CD14-positive monocyte (primary cell): ENCODE results near the gene CENPT. TPM values are rescaled to one million over a fixed set of nuclear protein-coding genes. Genes with fewer than 3 reads are reported as not detected.

ENCODE experiments used
- DNase-seq, 3 donors: peaks; one replicate each; pipeline ENCODE4 v3.0.0-alpha.2; 2011 to 2022
- H2AFZ ChIP-seq: 2 replicates; pipeline ENCODE4 v1.6.0; 2012; ENCODE audit warnings: mild to moderate bottlenecking, low read depth, low read length, inconsistent platforms; ENCODE audit not compliant: insufficient read depth, poor library complexity, severe bottlenecking
- H3K27ac ChIP-seq, 2 donors: 1 replicate in 1 of 2; 2 replicates in 1 of 2; pipeline ENCODE4 v1.5.1; 2012 to 2013; ENCODE audit warnings: low read length in 2 of 2, control low read depth in 1 of 2, inconsistent platforms in 1 of 2, low read depth in 1 of 2, mild to moderate bottlenecking in 1 of 2
- H3K27me3 ChIP-seq, 2 donors: one replicate each; pipeline versions ENCODE4 v1.6.0 to v1.6.1; 2011 to 2013; ENCODE audit warnings: low read length in 2 of 2; ENCODE audit not compliant: control insufficient read depth in 2 of 2, insufficient read depth in 2 of 2
- H3K36me3 ChIP-seq, 2 donors: replicated peaks in 1 of 2; 1 replicate in 1 of 2; 2 replicates in 1 of 2; pipeline versions ENCODE4 v1.5.1 to v1.6.1; 2012 to 2013; ENCODE audit warnings: low read length in 2 of 2, control low read depth in 1 of 2, inconsistent platforms in 1 of 2, mild to moderate bottlenecking in 1 of 2; ENCODE audit not compliant: insufficient read depth in 2 of 2, control insufficient read depth in 1 of 2
- H3K4me1 ChIP-seq, 2 donors: 1 replicate in 1 of 2; 2 replicates in 1 of 2; pipeline versions ENCODE4 v1.5.1 to v1.6.1; 2012 to 2013; ENCODE audit warnings: low read length in 2 of 2, control low read depth in 1 of 2, inconsistent platforms in 1 of 2, mild to moderate bottlenecking in 1 of 2, moderate library complexity in 1 of 2; ENCODE audit not compliant: insufficient read depth in 2 of 2, control insufficient read depth in 1 of 2
- H3K4me2 ChIP-seq: replicated peaks from 2 replicates; pipeline ENCODE3; 2012; ENCODE audit warnings: low read length, moderate library complexity, mild to moderate bottlenecking; ENCODE audit not compliant: poor library complexity, severe bottlenecking; ENCODE audit errors: extremely low read depth
- H3K4me3 ChIP-seq, 3 experiments: fragments of 200-600 bp in 1 of 3; sonication (generic) in 1 of 3; replicated peaks in 1 of 3; 1 replicate in 2 of 3; 2 replicates in 1 of 3; pipeline ENCODE4 v1.5.1; 2011 to 2013; ENCODE audit warnings: low read length in 3 of 3, mild to moderate bottlenecking in 3 of 3, control low read depth in 2 of 3, low read depth in 2 of 3, inconsistent platforms in 1 of 3, moderate library complexity in 1 of 3
- H3K79me2 ChIP-seq: 2 replicates; pipeline ENCODE4 v1.6.0; 2012; ENCODE audit warnings: mild to moderate bottlenecking, control low read depth, inconsistent platforms, low read length, moderate library complexity; ENCODE audit not compliant: insufficient read depth
- H3K9ac ChIP-seq: 2 replicates; pipeline ENCODE4 v1.6.0; 2017; ENCODE audit warnings: low read length, mild to moderate bottlenecking; ENCODE audit not compliant: insufficient read depth, poor library complexity, severe bottlenecking
- H3K9me3 ChIP-seq, 2 donors: replicated peaks in 1 of 2; 1 replicate in 1 of 2; 2 replicates in 1 of 2; pipeline versions ENCODE4 v1.5.1 to v1.6.1; 2012 to 2013; ENCODE audit warnings: low read length in 2 of 2, control low read depth in 1 of 2; ENCODE audit not compliant: control insufficient read depth in 1 of 2, insufficient read depth in 1 of 2
- H4K20me1 ChIP-seq: 2 replicates; pipeline ENCODE4 v1.6.0; 2012; ENCODE audit warnings: mild to moderate bottlenecking, low read length, control low read depth, moderate library complexity; ENCODE audit not compliant: insufficient read depth
- H3K27ac Mint-ChIP-seq, 7 donors: one replicate each; pipeline ENCODE4 v1.8.0; 2020; ENCODE audit warnings: mild to moderate bottlenecking in 7 of 7, mixed read lengths in 7 of 7, moderate library complexity in 6 of 7, inconsistent platforms in 2 of 7
- H3K27me3 Mint-ChIP-seq, 3 donors: one replicate each; pipeline ENCODE4 v1.8.0; 2021 to 2022; ENCODE audit warnings: low read depth in 3 of 3, mild to moderate bottlenecking in 3 of 3, mixed read lengths in 3 of 3, moderate library complexity in 3 of 3, inconsistent platforms in 1 of 3
- H3K36me3 Mint-ChIP-seq, 2 donors: one replicate each; pipeline ENCODE4 v1.8.0; 2020; ENCODE audit warnings: mixed read lengths in 2 of 2, inconsistent platforms in 1 of 2, mild to moderate bottlenecking in 1 of 2
- H3K4me1 Mint-ChIP-seq: one replicate; pipeline ENCODE4 v1.8.0; 2020; ENCODE audit warnings: mild to moderate bottlenecking, mixed read lengths
- H3K4me3 Mint-ChIP-seq, 2 donors: one replicate each; pipeline ENCODE4 v1.8.0; 2020; ENCODE audit warnings: mild to moderate bottlenecking in 2 of 2, mixed read lengths in 2 of 2, moderate library complexity in 1 of 2
- H3K9me3 Mint-ChIP-seq, 7 donors: one replicate each; pipeline ENCODE4 v1.8.0; 2020 to 2022; ENCODE audit warnings: mixed read lengths in 7 of 7, mild to moderate bottlenecking in 6 of 7, moderate library complexity in 6 of 7, inconsistent platforms in 2 of 7
- WGBS: methylation state at CpG from one replicate; pipeline ENCODE4 v1.1.5; 2013; ENCODE audit warnings: missing lambda C conversion rate; ENCODE audit not compliant: insufficient coverage; 5-methylcytosine and 5-hydroxymethylcytosine counted together
- intact Hi-C, 2 donors: fragments of 100-400 bp; cut with micrococcal nuclease; formaldehyde crosslinking; loops; one replicate each; pipeline versions ENCODE4 v1.15.0 to v1.15.1; 2023
- polyA plus RNA-seq, 3 donors: library from polyadenylated mRNA; depleted of rRNA in 1 of 3; unstranded in 2 of 3; stranded (reverse) in 1 of 3; fragments of 300-500 nt in 2 of 3; fragments of >200 nt in 1 of 3; fragmentation: Illumina TruSeq in 2 of 3; gene quantifications; 1 replicate in 2 of 3; 2 replicates in 1 of 3; pipeline ENCODE4 v1.2.3, GENCODE V29; 2012 to 2021
- TF ChIP-seq, protein P1 (sequence below): fragments of 200-600 bp; IDR thresholded peaks from one replicate; pipeline ENCODE4 v1.8.0; 2022; ENCODE audit warnings: antibody characterized with exemption, mild to moderate bottlenecking

CENPT gene
- polyA plus RNA-seq, 3 donors = 8.3 to 120 (median 12.4) TPM

GRCh38 chr16:67884684-67885083 is 37.2 kb upstream of the CENPT start, which contains the start of gene NRN1L:
Gene NRN1L (plus strand): TSS chr16:67884885. CDS start chr16:67884904, 19 bp downstream.
- intact Hi-C loops = loop anchor here (5.0 to 10.0 kb wide), 3 partner anchors 168 to 350 kb away; partner anchors contain the start of gene ESRP2 (in 1 of the 2)
- Histone ChIP-seq H3K4me3 (no peak within 1 kb of the TSS), H3K9me3 (no peaks in the 10 kb centered on the region), H4K20me1 (peaks cover 3% of the 10 kb centered on the region), H2AFZ (no peak within 1 kb of the TSS), H3K27ac (peak within 1 kb of the TSS in 1 of 2 donors; percentile 11), H3K9ac (no peak within 1 kb of the TSS), H3K36me3 (peaks cover 67 to 75% of the 10 kb centered on the region in 2 donors), H3K79me2 (no peaks in the 10 kb centered on the region), H3K27me3 (no peaks in the 10 kb centered on the region), H3K4me1 (no peaks in the 10 kb centered on the region), H3K4me2 (no peak within 1 kb of the TSS)
- H3K27ac Mint-ChIP-seq = peak within 1 kb of the TSS in 3 of 7 donors; percentile 43 to 84 (median 70)
- DNase-seq = no peak
- peaks cover 0 to 2% (median 2%) of the 10 kb centered on the region in 3 donors for H3K27me3 Mint-ChIP-seq
- 93% methylated on average over 18 of the region's 22 CpGs for WGBS
- H3K9me3 Mint-ChIP-seq = no peaks in the 10 kb centered on the region
- H3K36me3 Mint-ChIP-seq = peaks cover 52 to 79% of the 10 kb centered on the region in 2 donors
- H3K4me3 Mint-ChIP-seq = no peak within 1 kb of the TSS
- no peaks in the 10 kb centered on the region for H3K4me1 Mint-ChIP-seq
- TF ChIP-seq, protein P1, sequence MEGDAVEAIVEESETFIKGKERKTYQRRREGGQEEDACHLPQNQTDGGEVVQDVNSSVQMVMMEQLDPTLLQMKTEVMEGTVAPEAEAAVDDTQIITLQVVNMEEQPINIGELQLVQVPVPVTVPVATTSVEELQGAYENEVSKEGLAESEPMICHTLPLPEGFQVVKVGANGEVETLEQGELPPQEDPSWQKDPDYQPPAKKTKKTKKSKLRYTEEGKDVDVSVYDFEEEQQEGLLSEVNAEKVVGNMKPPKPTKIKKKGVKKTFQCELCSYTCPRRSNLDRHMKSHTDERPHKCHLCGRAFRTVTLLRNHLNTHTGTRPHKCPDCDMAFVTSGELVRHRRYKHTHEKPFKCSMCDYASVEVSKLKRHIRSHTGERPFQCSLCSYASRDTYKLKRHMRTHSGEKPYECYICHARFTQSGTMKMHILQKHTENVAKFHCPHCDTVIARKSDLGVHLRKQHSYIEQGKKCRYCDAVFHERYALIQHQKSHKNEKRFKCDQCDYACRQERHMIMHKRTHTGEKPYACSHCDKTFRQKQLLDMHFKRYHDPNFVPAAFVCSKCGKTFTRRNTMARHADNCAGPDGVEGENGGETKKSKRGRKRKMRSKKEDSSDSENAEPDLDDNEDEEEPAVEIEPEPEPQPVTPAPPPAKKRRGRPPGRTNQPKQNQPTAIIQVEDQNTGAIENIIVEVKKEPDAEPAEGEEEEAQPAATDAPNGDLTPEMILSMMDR = no peak

- intact Hi-C loops = loop anchor here (2.0 to 10.0 kb wide), 3 partner anchors 178 to 351 kb away; partner anchors contain the start of gene ESRP2 (in 1 of the 2)
These were observed 36.4 kb upstream of the CENPT start for GRCh38 chr16:67883872-67884261.

More at GRCh38 chr16:67883872-67884261, 36.4 kb upstream of the CENPT start:
- Mint-ChIP-seq H3K4me1 (no peaks in the 10 kb centered on the region), H3K4me3 (no peak overlapping the region), H3K9me3 (no peaks in the 10 kb centered on the region), H3K27me3 (peaks cover 0 to 2% (median 2%) of the 10 kb centered on the region in 3 donors), H3K27ac (peak overlapping the region in 1 of 7 donors; percentile 43), H3K36me3 (peaks cover 60 to 86% of the 10 kb centered on the region in 2 donors)
- H3K9me3 ChIP-seq = no peaks in the 10 kb centered on the region
- no peaks in the 10 kb centered on the region for H3K4me1 ChIP-seq
- no peak overlapping the region for H3K4me3 ChIP-seq
- H3K4me2 ChIP-seq = no peak overlapping the region
- no peaks in the 10 kb centered on the region for H3K27me3 ChIP-seq
- no peak overlapping the region for H3K9ac ChIP-seq
- H3K36me3 ChIP-seq = peaks cover 75 to 84% of the 10 kb centered on the region in 2 donors
- H3K27ac ChIP-seq = peak overlapping the region in 1 of 2 donors; percentile 11
- WGBS = 66% methylated on average over 11 of the region's 11 CpGs
- H4K20me1 ChIP-seq = peaks cover 3% of the 10 kb centered on the region
- H2AFZ ChIP-seq = no peak overlapping the region
- TF ChIP-seq, protein P1 = peak; percentile 93
- H3K79me2 ChIP-seq = no peaks in the 10 kb centered on the region
- DNase-seq = peak; percentile 27 to 53 (median 47)
